Ectodermal cell (in vitro differentiated cells): ENCODE data around the gene RABEP2.

Source experiments
- H3K27ac ChIP-seq: 2 replicates; pipeline ENCODE4 v1.7.0; 2013; ENCODE audit warnings: mild to moderate bottlenecking, low read depth, low read length; ENCODE audit not compliant: insufficient read depth, poor library complexity, severe bottlenecking
- H3K27me3 ChIP-seq: 2 replicates; pipeline ENCODE4 v1.7.0; 2013; ENCODE audit warnings: mild to moderate bottlenecking, low read length; ENCODE audit not compliant: insufficient read depth, control insufficient read depth, poor library complexity, severe bottlenecking
- H3K36me3 ChIP-seq: one replicate; pipeline ENCODE4 v1.7.0; 2013; ENCODE audit warnings: low read length; ENCODE audit not compliant: control insufficient read depth, insufficient read depth
- H3K4me1 ChIP-seq: one replicate; pipeline ENCODE4 v1.7.0; 2013; ENCODE audit warnings: low read length; ENCODE audit not compliant: control insufficient read depth, insufficient read depth
- H3K4me3 ChIP-seq: 2 replicates; pipeline ENCODE4 v1.7.0; 2013; ENCODE audit warnings: low read depth, low read length, control low read depth; ENCODE audit not compliant: insufficient read depth
- H3K9me3 ChIP-seq: 2 replicates; pipeline ENCODE4 v1.7.0; 2013; ENCODE audit warnings: mild to moderate bottlenecking, low read length, moderate library complexity; ENCODE audit not compliant: control insufficient read depth
- WGBS, 2 experiments: methylation state at CpG; one replicate each; pipeline ENCODE4 v1.1.7; 2013; ENCODE audit warnings: missing lambda C conversion rate in 2 of 2; 5-methylcytosine and 5-hydroxymethylcytosine counted together

Gene RABEP2

GRCh38 chr16:28918698-28919097, 6.3 kb downstream of the RABEP2 start:
- Histone ChIP-seq H3K9me3 (no peaks in the 10 kb centered on the region), H3K27me3 (no peaks in the 10 kb centered on the region), H3K4me3 (no peak overlapping the region), H3K4me1 (no peaks in the 10 kb centered on the region), H3K27ac (no peak overlapping the region), H3K36me3 (no peaks in the 10 kb centered on the region)
- 92 to 97% methylated on average over 3 of the region's 3 CpGs for WGBS, 2 experiments

- 91% methylated on average over 7 of the region's 7 CpGs for WGBS, 2 experiments
- Histone ChIP-seq H3K36me3 (no peaks in the 10 kb centered on the region), H3K27me3 (no peaks in the 10 kb centered on the region), H3K9me3 (no peaks in the 10 kb centered on the region), H3K4me3 (no peak overlapping the region), H3K27ac (no peak overlapping the region), H3K4me1 (no peaks in the 10 kb centered on the region)
Measured at GRCh38 chr16:28917095-28917494, 7.9 kb downstream of the RABEP2 start.

GRCh38 chr16:28915181-28915580, 9.9 kb downstream of the RABEP2 start:
- Histone ChIP-seq H3K27ac (no peak overlapping the region), H3K4me3 (no peak overlapping the region), H3K27me3 (no peaks in the 10 kb centered on the region), H3K4me1 (no peaks in the 10 kb centered on the region), H3K36me3 (no peaks in the 10 kb centered on the region), H3K9me3 (no peaks in the 10 kb centered on the region)

- Histone ChIP-seq H3K4me1 (no peaks in the 10 kb centered on the region), H3K9me3 (no peaks in the 10 kb centered on the region), H3K27me3 (no peaks in the 10 kb centered on the region), H3K27ac (no peak overlapping the region), H3K36me3 (no peaks in the 10 kb centered on the region), H3K4me3 (no peak overlapping the region)
- WGBS, 2 experiments: 95 to 96% methylated on average over 29 of the region's 29 CpGs
Measured at GRCh38 chr16:28913946-28914724, 10.9 kb downstream of the RABEP2 start.

GRCh38 chr16:28912558-28912957, 12.5 kb downstream of the RABEP2 start:
- WGBS, 2 experiments: 91% methylated on average over 12 of the region's 12 CpGs

GRCh38 chr16:28910086-28911031, 14.7 kb downstream of the RABEP2 start:
- H3K27me3 ChIP-seq: no peaks in the 10 kb centered on the region
- 94% methylated on average over 19 of the region's 19 CpGs for WGBS, 2 experiments
- no peak overlapping the region for H3K4me3 ChIP-seq
- H3K4me1 ChIP-seq: no peaks in the 10 kb centered on the region
- H3K9me3 ChIP-seq: no peaks in the 10 kb centered on the region
- no peaks in the 10 kb centered on the region for H3K36me3 ChIP-seq
- H3K27ac ChIP-seq: no peak overlapping the region

More at GRCh38 chr16:28912558-28912957, 12.5 kb downstream of the RABEP2 start:
- Histone ChIP-seq H3K4me3 (no peak overlapping the region), H3K36me3 (no peaks in the 10 kb centered on the region), H3K27me3 (no peaks in the 10 kb centered on the region), H3K27ac (no peak overlapping the region), H3K4me1 (no peaks in the 10 kb centered on the region), H3K9me3 (no peaks in the 10 kb centered on the region)

GRCh38 chr16:28905800-28906372, 19.2 kb downstream of the RABEP2 start:
- no peak overlapping the region for H3K27ac ChIP-seq
- H3K9me3 ChIP-seq: no peaks in the 10 kb centered on the region
- no peak overlapping the region for H3K4me3 ChIP-seq
- WGBS, 2 experiments: 83 to 84% methylated on average over 24 of the region's 24 CpGs
- H3K27me3 ChIP-seq: no peaks in the 10 kb centered on the region
- no peaks in the 10 kb centered on the region for H3K36me3 ChIP-seq
- H3K4me1 ChIP-seq: no peaks in the 10 kb centered on the region

GRCh38 chr16:28905229-28905754, 19.7 kb downstream of the RABEP2 start:
- WGBS, 2 experiments: 89 to 91% methylated on average over 9 of the region's 9 CpGs
- Histone ChIP-seq H3K36me3 (no peaks in the 10 kb centered on the region), H3K4me1 (no peaks in the 10 kb centered on the region), H3K4me3 (no peak overlapping the region), H3K27ac (no peak overlapping the region), H3K27me3 (no peaks in the 10 kb centered on the region), H3K9me3 (no peaks in the 10 kb centered on the region)

GRCh38 chr16:28904828-28905227, 20.2 kb downstream of the RABEP2 start:
- H3K4me1 ChIP-seq: no peaks in the 10 kb centered on the region
- H3K27ac ChIP-seq: no peak overlapping the region
- no peaks in the 10 kb centered on the region for H3K27me3 ChIP-seq
- H3K4me3 ChIP-seq: no peak overlapping the region
- no peaks in the 10 kb centered on the region for H3K9me3 ChIP-seq
- WGBS, 2 experiments: 94 to 95% methylated on average over 16 of the region's 16 CpGs
- H3K36me3 ChIP-seq: no peaks in the 10 kb centered on the region

- 94% methylated on average over 14 of the region's 14 CpGs for WGBS, 2 experiments
Measured at GRCh38 chr16:28904363-28904762, 20.7 kb downstream of the RABEP2 start.

More at GRCh38 chr16:28904363-28904762, 20.7 kb downstream of the RABEP2 start:
- Histone ChIP-seq H3K36me3 (no peaks in the 10 kb centered on the region), H3K27me3 (no peaks in the 10 kb centered on the region), H3K4me1 (no peaks in the 10 kb centered on the region), H3K4me3 (no peak overlapping the region), H3K27ac (no peak overlapping the region), H3K9me3 (no peaks in the 10 kb centered on the region)
